ENCODE data around the gene KIAA1217. TPM values are rescaled to one million over a fixed set of nuclear protein-coding genes. Genes with fewer than 3 reads are reported as not detected.
"Not testable (repeated sequence)": the region's sequence is repeated elsewhere in the genome, so short reads cannot be mapped to it uniquely, and the experiment has no call there.

KIAA1217 gene
- polyA plus RNA-seq, 6 donors from 2014 or later: not detected

GRCh38 chr10:24320373-24320772, 111.4 kb downstream of the KIAA1217 start:
- Mint-ChIP-seq H3K9me3 (peaks cover 0 to 5% (median 2%) of the 10 kb centered on the region in 7 donors), H3K27ac (no peak overlapping the region), H3K36me3 (no peaks in the 10 kb centered on the region), H3K4me1 (no peaks in the 10 kb centered on the region), H3K27me3 (peaks cover 0 to 7% (median 6%) of the 10 kb centered on the region in 3 donors), H3K4me3 (no peak overlapping the region)
- ATAC-seq (ENCODE audit: low read depth in 2 of 2): no peak
- DNase-seq: no peak

GRCh38 chr10:24324651-24325050, 115.7 kb downstream of the KIAA1217 start:
- H3K27me3 Mint-ChIP-seq: no peaks in the 10 kb centered on the region
- no peak overlapping the region for H3K4me3 Mint-ChIP-seq
- peaks cover 4 to 18% (median 7%) of the 10 kb centered on the region in 7 donors for H3K9me3 Mint-ChIP-seq
- ATAC-seq (ENCODE audit: low read depth in 2 of 2): no peak
- H3K27ac Mint-ChIP-seq: no peak overlapping the region
- no peaks in the 10 kb centered on the region for H3K36me3 Mint-ChIP-seq
- DNase-seq: no peak
- no peaks in the 10 kb centered on the region for H3K4me1 Mint-ChIP-seq

- Mint-ChIP-seq H3K4me1 (no peaks in the 10 kb centered on the region), H3K27ac (no peak overlapping the region), H3K27me3 (peaks cover 0 to 5% (median 0%) of the 10 kb centered on the region in 3 donors), H3K36me3 (no peaks in the 10 kb centered on the region), H3K9me3 (peaks cover 6 to 20% (median 11%) of the 10 kb centered on the region in 7 donors), H3K4me3 (no peak overlapping the region)
- ATAC-seq (ENCODE audit: low read depth in 2 of 2) (no peak), DNase-seq (no peak)
Measured at GRCh38 chr10:24331457-24331856, 122.5 kb downstream of the KIAA1217 start.

GRCh38 chr10:24333736-24334135, 124.8 kb downstream of the KIAA1217 start:
- Mint-ChIP-seq H3K9me3 (peaks cover 0 to 9% (median 4%) of the 10 kb centered on the region in 7 donors), H3K27me3 (peaks cover 0 to 5% (median 0%) of the 10 kb centered on the region in 3 donors), H3K27ac (no peak overlapping the region), H3K36me3 (no peaks in the 10 kb centered on the region), H3K4me3 (no peak overlapping the region), H3K4me1 (no peaks in the 10 kb centered on the region)
- DNase-seq (no peak), ATAC-seq (ENCODE audit: low read depth in 2 of 2) (no peak)

- Mint-ChIP-seq H3K27me3 (peaks cover 0 to 5% (median 0%) of the 10 kb centered on the region in 3 donors), H3K4me3 (peak overlapping the region in 1 of 8 donors; percentile 68), H3K9me3 (peaks cover 0 to 9% (median 4%) of the 10 kb centered on the region in 7 donors), H3K27ac (no peak overlapping the region), H3K4me1 (no peaks in the 10 kb centered on the region), H3K36me3 (no peaks in the 10 kb centered on the region)
- ATAC-seq (ENCODE audit: low read depth in 2 of 2) (no peak), DNase-seq (no peak)
Measured at GRCh38 chr10:24334279-24334939, 125.5 kb downstream of the KIAA1217 start.

- not testable (repeated sequence) for H3K36me3 Mint-ChIP-seq; H3K4me1 Mint-ChIP-seq; H3K4me3 Mint-ChIP-seq; ATAC-seq (ENCODE audit: low read depth in 2 of 2); DNase-seq; H3K27ac Mint-ChIP-seq; H3K9me3 Mint-ChIP-seq; H3K27me3 Mint-ChIP-seq
Measured at GRCh38 chr10:24337723-24338122, 128.8 kb downstream of the KIAA1217 start.

- Mint-ChIP-seq H3K4me3 (no peak overlapping the region), H3K27me3 (peaks cover 0 to 6% (median 0%) of the 10 kb centered on the region in 3 donors), H3K27ac (no peak overlapping the region), H3K36me3 (no peaks in the 10 kb centered on the region), H3K9me3 (peaks cover 0 to 5% (median 0%) of the 10 kb centered on the region in 7 donors), H3K4me1 (no peaks in the 10 kb centered on the region)
- ATAC-seq (ENCODE audit: low read depth in 2 of 2) (no peak), DNase-seq (no peak)
Measured at GRCh38 chr10:24339387-24339786, 130.4 kb downstream of the KIAA1217 start.

- Mint-ChIP-seq H3K4me1 (no peaks in the 10 kb centered on the region), H3K4me3 (no peak overlapping the region), H3K27ac (no peak overlapping the region), H3K36me3 (no peaks in the 10 kb centered on the region), H3K27me3 (peaks cover 0 to 6% (median 0%) of the 10 kb centered on the region in 3 donors), H3K9me3 (peaks cover 0 to 5% (median 0%) of the 10 kb centered on the region in 7 donors)
- no peak for ATAC-seq (ENCODE audit: low read depth in 2 of 2)
- DNase-seq: no peak
Measured at GRCh38 chr10:24340446-24340845, 131.5 kb downstream of the KIAA1217 start.

GRCh38 chr10:24340883-24341282, 131.9 kb downstream of the KIAA1217 start:
- DNase-seq (no peak), ATAC-seq (ENCODE audit: low read depth in 2 of 2) (no peak)
- H3K36me3 Mint-ChIP-seq: no peaks in the 10 kb centered on the region
- H3K9me3 Mint-ChIP-seq: peaks cover 0 to 5% (median 0%) of the 10 kb centered on the region in 7 donors
- no peak overlapping the region for H3K27ac Mint-ChIP-seq
- peaks cover 0 to 6% (median 0%) of the 10 kb centered on the region in 3 donors for H3K27me3 Mint-ChIP-seq
- no peaks in the 10 kb centered on the region for H3K4me1 Mint-ChIP-seq
- no peak overlapping the region for H3K4me3 Mint-ChIP-seq

- no peak for DNase-seq
- Mint-ChIP-seq H3K4me1 (no peaks in the 10 kb centered on the region), H3K27ac (no peak overlapping the region), H3K27me3 (peaks cover 0 to 6% (median 0%) of the 10 kb centered on the region in 3 donors), H3K36me3 (no peaks in the 10 kb centered on the region), H3K9me3 (peaks cover 0 to 4% (median 0%) of the 10 kb centered on the region in 7 donors), H3K4me3 (no peak overlapping the region)
- no peak for ATAC-seq (ENCODE audit: low read depth in 2 of 2)
Measured at GRCh38 chr10:24341371-24341770, 132.4 kb downstream of the KIAA1217 start.

GRCh38 chr10:24341897-24342296, 133.0 kb downstream of the KIAA1217 start:
- Mint-ChIP-seq H3K9me3 (peaks cover 0 to 3% (median 0%) of the 10 kb centered on the region in 7 donors), H3K27me3 (peaks cover 0 to 6% (median 0%) of the 10 kb centered on the region in 3 donors), H3K27ac (no peak overlapping the region), H3K36me3 (no peaks in the 10 kb centered on the region), H3K4me3 (no peak overlapping the region), H3K4me1 (no peaks in the 10 kb centered on the region)
- DNase-seq (no peak), ATAC-seq (ENCODE audit: low read depth in 2 of 2) (no peak)

GRCh38 chr10:24343686-24344085, 134.7 kb downstream of the KIAA1217 start:
- Mint-ChIP-seq H3K27me3 (peaks cover 0 to 6% (median 0%) of the 10 kb centered on the region in 3 donors), H3K4me1 (no peaks in the 10 kb centered on the region), H3K27ac (no peak overlapping the region), H3K36me3 (no peaks in the 10 kb centered on the region), H3K9me3 (peaks cover 0 to 3% (median 0%) of the 10 kb centered on the region in 7 donors), H3K4me3 (no peak overlapping the region)
- ATAC-seq (ENCODE audit: low read depth in 2 of 2) (no peak), DNase-seq (no peak)

GRCh38 chr10:24344279-24344678, 135.3 kb downstream of the KIAA1217 start:
- Mint-ChIP-seq H3K36me3 (no peaks in the 10 kb centered on the region), H3K9me3 (peaks cover 0 to 2% (median 0%) of the 10 kb centered on the region in 7 donors), H3K4me3 (no peak overlapping the region), H3K4me1 (no peaks in the 10 kb centered on the region), H3K27me3 (peaks cover 0 to 6% (median 0%) of the 10 kb centered on the region in 3 donors), H3K27ac (no peak overlapping the region)
- no peak for DNase-seq
- no peak for ATAC-seq (ENCODE audit: low read depth in 2 of 2)

GRCh38 chr10:24344695-24345463, 135.9 kb downstream of the KIAA1217 start:
- Mint-ChIP-seq H3K27me3 (peaks cover 0 to 6% (median 0%) of the 10 kb centered on the region in 3 donors), H3K27ac (no peak overlapping the region), H3K36me3 (no peaks in the 10 kb centered on the region), H3K4me3 (no peak overlapping the region), H3K4me1 (no peaks in the 10 kb centered on the region), H3K9me3 (peaks cover 0 to 2% (median 0%) of the 10 kb centered on the region in 7 donors)
- DNase-seq (no peak), ATAC-seq (ENCODE audit: low read depth in 2 of 2) (no peak)

Data from naive B cell (primary cell).